Non-pigmented ciliary epithelial cell (primary cell): ENCODE data around the gene YRDC.

Experiments
- DNase-seq: peaks from one replicate; pipeline ENCODE4 v3.0.0-alpha.2; 2010; ENCODE audit warnings: low read depth

The YRDC gene

GRCh38 chr1:37822906-37823815, 15.2 kb upstream of the YRDC start:
- DNase-seq: no peak

GRCh38 chr1:37821481-37821880, 13.5 kb upstream of the YRDC start:
- no peak for DNase-seq

GRCh38 chr1:37817481-37817880, 9.5 kb upstream of the YRDC start:
- DNase-seq: no peak

GRCh38 chr1:37814252-37814651, 6.2 kb upstream of the YRDC start:
- DNase-seq: no peak

GRCh38 chr1:37813529-37814145, 5.6 kb upstream of the YRDC start:
- no peak for DNase-seq

GRCh38 chr1:37811027-37811655, 3.1 kb upstream of the YRDC start:
- no peak for DNase-seq

GRCh38 chr1:37809942-37810341, 1.9 kb upstream of the YRDC start:
- no peak for DNase-seq

- DNase-seq: no peak
These were observed 636 bp upstream of the YRDC start for GRCh38 chr1:37808369-37809319.

- no peak for DNase-seq
These were observed 821 bp downstream of the YRDC start for GRCh38 chr1:37807220-37807554.

GRCh38 chr1:37802439-37802838, 5.6 kb downstream of the YRDC start:
- DNase-seq: no peak

- peak; percentile 65 for DNase-seq
These were observed 10.2 kb downstream of the YRDC start for GRCh38 chr1:37797750-37798345.

GRCh38 chr1:37795340-37796125, 12.5 kb downstream of the YRDC start:
- no peak for DNase-seq

GRCh38 chr1:37794372-37795339, 13.4 kb downstream of the YRDC start:
- no peak for DNase-seq

- DNase-seq: no peak
These were observed 14.1 kb downstream of the YRDC start, which contains the start of gene MANEAL for GRCh38 chr1:37793773-37794371. Gene MANEAL (plus strand): TSS chr1:37793847. CDS start chr1:37794183, 336 bp downstream.

GRCh38 chr1:37792943-37793686, 14.9 kb downstream of the YRDC start:
- no peak for DNase-seq

GRCh38 chr1:37782491-37782890, 25.5 kb downstream of the YRDC start:
- no peak for DNase-seq

GRCh38 chr1:37778654-37779053, 29.4 kb downstream of the YRDC start:
- no peak for DNase-seq

GRCh38 chr1:37776946-37777516, 31.0 kb downstream of the YRDC start:
- DNase-seq: no peak
